Keratinocyte (primary cell): ENCODE results near the gene SPDYA. TPM values are rescaled to one million over a fixed set of nuclear protein-coding genes. Genes with fewer than 3 reads are reported as not detected.

Experiments
- DNase-seq: peaks from one replicate; pipeline ENCODE4 v3.0.0-alpha.2; 2011; ENCODE audit warnings: low read depth, missing footprints, low spot score
- FAIRE-seq: peaks from 2 replicates; lab custom pipeline; 2011; peaks lifted over from hg19 to GRCh38; lab: Jason Lieb, UNC
- H2AFZ ChIP-seq: 2 replicates; pipeline ENCODE4 v1.6.0; 2012; ENCODE audit warnings: low read length, control low read depth, inconsistent platforms; ENCODE audit not compliant: control insufficient read depth
- H3K27ac ChIP-seq: 2 replicates; pipeline ENCODE4 v1.5.1; 2011; ENCODE audit warnings: low read length; ENCODE audit not compliant: control insufficient read depth, insufficient read depth
- H3K27me3 ChIP-seq: 3 replicates; pipeline ENCODE4 v1.6.0; 2011; ENCODE audit warnings: low read length; ENCODE audit not compliant: control insufficient read depth, insufficient read depth; ENCODE audit errors: extremely low read depth
- H3K36me3 ChIP-seq, 2 experiments: 2 replicates in 1 of 2; 3 replicates in 1 of 2; pipeline ENCODE4 v1.5.1; 2011; ENCODE audit warnings: low read length in 2 of 2, mild to moderate bottlenecking in 1 of 2; ENCODE audit not compliant: control insufficient read depth in 2 of 2, insufficient read depth in 2 of 2; ENCODE audit errors: extremely low read depth in 1 of 2
- H3K4me1 ChIP-seq: 3 replicates; pipeline ENCODE4 v1.5.1; 2011; ENCODE audit warnings: low read length; ENCODE audit not compliant: control insufficient read depth, insufficient read depth; ENCODE audit errors: extremely low read depth
- H3K4me2 ChIP-seq: 3 replicates; pipeline ENCODE4 v1.6.0; 2011; ENCODE audit warnings: low read depth, low read length; ENCODE audit not compliant: control insufficient read depth, insufficient read depth; ENCODE audit errors: extremely low read depth
- H3K4me3 ChIP-seq, 3 experiments: fragments of 200-600 bp in 1 of 3; sonication (generic) in 1 of 3; 2 replicates in 2 of 3; 3 replicates in 1 of 3; pipeline ENCODE4 v1.5.1; 2011 to 2016; ENCODE audit warnings: low read length in 3 of 3, mild to moderate bottlenecking in 3 of 3, control low read depth in 2 of 3, inconsistent platforms in 1 of 3, low read depth in 1 of 3, mixed read lengths in 1 of 3, mixed run types in 1 of 3, moderate library complexity in 1 of 3; ENCODE audit not compliant: control insufficient read depth in 2 of 3, insufficient read depth in 2 of 3; ENCODE audit errors: extremely low read depth in 1 of 3
- H3K79me2 ChIP-seq: 2 replicates; pipeline ENCODE4 v1.6.0; 2012; ENCODE audit warnings: low read length; ENCODE audit not compliant: control insufficient read depth, insufficient read depth
- H3K9ac ChIP-seq: 3 replicates; pipeline ENCODE4 v1.6.0; 2011; ENCODE audit warnings: low read length; ENCODE audit not compliant: control insufficient read depth, insufficient read depth; ENCODE audit errors: extremely low read depth
- H3K9me1 ChIP-seq: 3 replicates; pipeline ENCODE4 v1.6.0; 2011; ENCODE audit warnings: low read length; ENCODE audit not compliant: control insufficient read depth, insufficient read depth; ENCODE audit errors: extremely low read depth
- H3K9me3 ChIP-seq: 2 replicates; pipeline ENCODE4 v1.5.1; 2012; ENCODE audit warnings: low read depth, low read length; ENCODE audit not compliant: control insufficient read depth
- H4K20me1 ChIP-seq: 3 replicates; pipeline ENCODE4 v1.6.0; 2011; ENCODE audit warnings: low read length; ENCODE audit not compliant: control insufficient read depth, insufficient read depth; ENCODE audit errors: extremely low read depth
- EZH2 ChIP-seq: IDR thresholded peaks from one replicate; pipeline ENCODE4 v1.6.1; 2012; ENCODE audit warnings: inconsistent platforms, mild to moderate bottlenecking, low read length, moderate library complexity
- dilution Hi-C: fragments of 300-500 bp; cut with MboI; formaldehyde crosslinking; loops from one replicate; pipeline ENCODE4 v1.7.0; 2020; ENCODE audit warnings: low sequenced_read_pairs; ENCODE audit not compliant: extremely low pct_ligation_motif_present
- polyA minus RNA-seq, 3 experiments: library from RNA; depleted of rRNA, polyadenylated mRNA; stranded (reverse); fragments of >200 nt; gene quantifications; 1 replicate in 1 of 3; 2 replicates in 1 of 3; 3 replicates in 1 of 3; pipeline ENCODE4 v1.2.3, GENCODE V29; 2011
- polyA plus RNA-seq, 5 experiments: library from polyadenylated mRNA; depleted of rRNA in 3 of 5; stranded (reverse) in 3 of 5; stranded (forward) in 1 of 5; unstranded in 1 of 5; fragments of >200 nt; gene quantifications; 1 replicate in 1 of 5; 2 replicates in 3 of 5; 3 replicates in 1 of 5; pipeline versions ENCODE4 v1.2.1 to v1.2.3, GENCODE V29; 2011 to 2012; ENCODE audit warnings: missing spikeins in 2 of 5, low read depth in 1 of 5, low replicate concordance in 1 of 5
- TF ChIP-seq, protein P1 (sequence below), 3 experiments: IDR thresholded peaks in 1 of 3; conservative IDR thresholded peaks in 1 of 3; optimal IDR thresholded peaks in 1 of 3; 2 replicates in 2 of 3; 3 replicates in 1 of 3; pipeline versions ENCODE3 to v1.5.1; 2011; ENCODE audit warnings: low read length in 3 of 3, mild to moderate bottlenecking in 3 of 3, moderate library complexity in 2 of 3, control low read depth in 1 of 3, inconsistent platforms in 1 of 3; ENCODE audit not compliant: insufficient read depth in 2 of 3; ENCODE audit errors: extremely low read depth in 1 of 3

The SPDYA gene
- 0.15 to 0.37 TPM (median 0.22 TPM) in 3 replicates for polyA plus RNA-seq
- polyA plus RNA-seq (2011; ENCODE audit: low read depth), result 7.3 TPM
- polyA plus RNA-seq (2011; cell fraction: cytosol; rRNA removed), result 0.04 and 0.15 TPM in 2 replicates
- 0.77 and 1.3 TPM in 2 replicates for polyA plus RNA-seq (2011; cell fraction: nucleus; rRNA removed)
- 3.2 TPM in 1 of 2 replicates, not detected in the other for polyA plus RNA-seq (2012; ENCODE audit: low replicate concordance)
- 0.35 TPM in 1 of 3 replicates, not detected in the others for polyA minus RNA-seq
- polyA minus RNA-seq (2011; cell fraction: cytosol; rRNA and poly(A)+ RNA removed), result not detected
- 1.4 and 5.7 TPM in 2 replicates for polyA minus RNA-seq (2011; cell fraction: nucleus; rRNA and poly(A)+ RNA removed)

DNA sequence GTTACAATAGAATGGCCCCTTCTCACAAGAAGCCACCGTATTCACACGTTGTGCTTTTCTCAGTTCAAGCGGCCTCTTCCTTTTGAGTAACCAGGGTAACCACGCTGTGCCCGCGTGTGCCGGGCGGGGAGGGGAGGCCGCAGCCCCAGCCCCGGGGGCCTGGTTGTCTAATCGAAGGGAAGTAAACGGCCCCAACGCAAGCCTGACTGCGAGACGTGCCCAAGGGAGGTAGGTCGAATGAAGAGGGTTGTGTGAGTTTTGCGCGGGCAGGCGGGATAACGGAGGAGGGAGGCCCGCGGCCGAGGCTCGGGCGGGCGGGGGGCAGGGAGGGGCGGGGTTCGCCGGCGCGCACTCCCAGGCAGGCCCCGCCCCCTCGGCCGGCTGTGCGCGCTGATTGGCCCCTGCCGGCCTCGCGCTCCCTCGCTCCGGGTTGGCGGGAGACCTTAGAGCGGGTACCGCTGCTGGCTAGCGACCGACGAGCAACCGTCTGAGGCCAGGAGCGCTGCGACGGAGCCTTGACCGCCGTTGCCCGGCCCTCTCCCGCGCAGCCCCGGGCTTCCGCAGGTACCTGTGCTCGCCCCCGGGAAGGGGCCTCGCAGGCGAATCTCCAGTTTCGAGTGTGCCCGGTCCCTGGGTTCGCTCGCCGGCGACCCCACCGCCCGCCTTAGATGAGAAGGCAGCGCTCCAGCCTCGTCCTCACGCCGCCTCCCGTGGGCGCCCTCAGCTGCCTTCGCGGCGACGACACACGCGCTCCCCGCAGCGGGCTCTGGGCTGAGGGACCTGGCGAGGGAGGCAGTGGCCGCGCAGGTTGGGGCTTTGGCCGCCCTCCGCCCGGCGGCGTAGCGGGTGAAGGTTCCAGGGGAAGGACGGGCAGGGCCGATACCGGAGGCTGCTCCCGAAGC lies at the start of gene SPDYA:
Gene SPDYA, plus strand, starts transcription at position 451 of the 902 bp plus-strand sequence. CDS start 5,181 bp downstream, outside the sequence.
- Histone ChIP-seq H3K27me3 (no peaks in the 10 kb centered on the region), H3K4me3 (peak within 1 kb of the TSS; percentile 19 to 71 (median 59)), H2AFZ (peak within 1 kb of the TSS; percentile 59), H3K9me3 (no peaks in the 10 kb centered on the region), H3K27ac (peak within 1 kb of the TSS; percentile 31), H3K4me2 (peak within 1 kb of the TSS; percentile 69), H3K9me1 (no peaks in the 10 kb centered on the region), H3K4me1 (peaks cover 9% of the 10 kb centered on the region), H3K79me2 (no peaks in the 10 kb centered on the region), H3K36me3 (peaks cover 5 to 6% of the 10 kb centered on the region in 2 experiments), H4K20me1 (no peaks in the 10 kb centered on the region), H3K9ac (peak within 1 kb of the TSS; percentile 47)
- TF ChIP-seq, protein P1, sequence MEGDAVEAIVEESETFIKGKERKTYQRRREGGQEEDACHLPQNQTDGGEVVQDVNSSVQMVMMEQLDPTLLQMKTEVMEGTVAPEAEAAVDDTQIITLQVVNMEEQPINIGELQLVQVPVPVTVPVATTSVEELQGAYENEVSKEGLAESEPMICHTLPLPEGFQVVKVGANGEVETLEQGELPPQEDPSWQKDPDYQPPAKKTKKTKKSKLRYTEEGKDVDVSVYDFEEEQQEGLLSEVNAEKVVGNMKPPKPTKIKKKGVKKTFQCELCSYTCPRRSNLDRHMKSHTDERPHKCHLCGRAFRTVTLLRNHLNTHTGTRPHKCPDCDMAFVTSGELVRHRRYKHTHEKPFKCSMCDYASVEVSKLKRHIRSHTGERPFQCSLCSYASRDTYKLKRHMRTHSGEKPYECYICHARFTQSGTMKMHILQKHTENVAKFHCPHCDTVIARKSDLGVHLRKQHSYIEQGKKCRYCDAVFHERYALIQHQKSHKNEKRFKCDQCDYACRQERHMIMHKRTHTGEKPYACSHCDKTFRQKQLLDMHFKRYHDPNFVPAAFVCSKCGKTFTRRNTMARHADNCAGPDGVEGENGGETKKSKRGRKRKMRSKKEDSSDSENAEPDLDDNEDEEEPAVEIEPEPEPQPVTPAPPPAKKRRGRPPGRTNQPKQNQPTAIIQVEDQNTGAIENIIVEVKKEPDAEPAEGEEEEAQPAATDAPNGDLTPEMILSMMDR (optimal IDR thresholded peaks at IDR 0.05 in 1 of 3, IDR thresholded peaks at IDR 0.05 in 1 of 3, conservative IDR thresholded peaks at IDR 0.05 in 1 of 3; ENCODE audit: extremely low read depth in 1 of 3, insufficient read depth in 2 of 3, low read length in 3 of 3), result peak in 1 of 3 experiments; percentile 0
- TF ChIP-seq EZH2, result no peak
- FAIRE-seq (no peak), DNase-seq (no peak)
- dilution Hi-C loops, result no loop called here

DNA sequence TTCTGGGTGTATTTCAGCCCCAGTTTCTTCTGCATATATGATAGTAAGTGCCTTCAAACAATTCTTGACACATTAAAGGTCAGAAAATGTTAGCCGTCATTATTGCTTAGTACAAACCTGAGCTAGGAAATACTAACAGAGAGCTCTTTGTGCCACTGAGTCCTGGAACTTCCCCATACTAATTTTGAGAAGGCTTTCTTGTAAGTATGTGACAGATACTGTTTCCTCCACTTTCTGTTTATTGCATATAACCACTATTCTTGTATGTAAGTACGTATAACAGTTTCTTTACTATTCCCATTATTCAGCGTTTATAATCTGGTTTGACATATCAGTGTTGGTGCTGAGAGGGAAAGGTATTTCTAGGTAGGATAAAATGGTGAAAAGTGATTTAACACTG lies 49.2 kb upstream of the SPDYA start:
- Histone ChIP-seq H4K20me1 (peaks cover 42% of the 10 kb centered on the region), H3K4me1 (peaks cover 33% of the 10 kb centered on the region), H3K27me3 (no peaks in the 10 kb centered on the region), H3K9me3 (no peaks in the 10 kb centered on the region), H3K4me2 (no peak overlapping the region), H3K79me2 (peaks cover 100% of the 10 kb centered on the region), H3K9me1 (no peaks in the 10 kb centered on the region), H2AFZ (no peak overlapping the region), H3K27ac (no peak overlapping the region), H3K9ac (no peak overlapping the region), H3K4me3 (no peak overlapping the region), H3K36me3 (peaks cover 1 to 20% of the 10 kb centered on the region in 2 experiments)
- FAIRE-seq (no peak), DNase-seq (no peak)
- TF ChIP-seq, protein P1 (optimal IDR thresholded peaks at IDR 0.05 in 1 of 3, IDR thresholded peaks at IDR 0.05 in 1 of 3, conservative IDR thresholded peaks at IDR 0.05 in 1 of 3; ENCODE audit: extremely low read depth in 1 of 3, insufficient read depth in 2 of 3, low read length in 3 of 3), result no peak
- dilution Hi-C loops, result no loop called here
